Karpas-422 (cell line): ENCODE data around the gene CCR1. TPM values are rescaled to one million over a fixed set of nuclear protein-coding genes. Genes with fewer than 3 reads are reported as not detected.

Source experiments
- total RNA-seq: library from RNA; depleted of rRNA; stranded (reverse); fragments of >200 nt; shearing (Covaris generic); gene quantifications from 2 replicates; pipeline ENCODE4 v1.2.3, GENCODE V29; 2014; ENCODE audit warnings: low replicate concordance; rRNA removed

Gene CCR1
- total RNA-seq, 1 experiment from 2014 or later: not detected

Other genes with a start within 250 kb of the CCR1 start
- 7.3 and 7.4 TPM in 2 replicates for gene FYCO1, start 212.5 kb downstream of the CCR1 start, total RNA-seq
- gene XCR1, start 180.8 kb downstream of the CCR1 start, total RNA-seq: not detected in 2 replicates
- not detected in 2 replicates for gene CCR3, start 34.1 kb upstream of the CCR1 start, total RNA-seq
- gene CCR2, start 145.8 kb upstream of the CCR1 start, total RNA-seq: not detected in 2 replicates
- not detected in 2 replicates for gene CCR5, start 162.6 kb upstream of the CCR1 start, total RNA-seq
- 0.14 TPM in 1 of 2 replicates, not detected in the other for gene CCRL2, start 198.9 kb upstream of the CCR1 start, total RNA-seq